SW 1271 (cell line): ENCODE data around the gene MRPL14.

Source experiments
- DNase-seq, 2 experiments: peaks; one replicate each; lab custom pipeline; 2025; lab: John Stamatoyannopoulos, UW

The MRPL14 gene

GRCh38 chr6:44127186-44128019, at the start of gene MRPL14, which contains the start of gene TMEM63B:
Gene MRPL14, minus strand, starts transcription at chr6:44127452. Its CDS starts 10,841 bp downstream, at chr6:44116611.
Gene TMEM63B, plus strand, starts transcription at chr6:44127554. Its CDS starts 7,031 bp downstream, at chr6:44134585.
- peak; percentile 39 to 78 for DNase-seq

- DNase-seq, result no peak
Observed at GRCh38 chr6:44176130-44176761, 49.0 kb upstream of the MRPL14 start.

GRCh38 chr6:44172731-44173500, 45.7 kb upstream of the MRPL14 start:
- DNase-seq, result peak; percentile 45 to 70

- DNase-seq, result no peak
Observed at GRCh38 chr6:44171899-44172546, 44.8 kb upstream of the MRPL14 start.

DNA sequence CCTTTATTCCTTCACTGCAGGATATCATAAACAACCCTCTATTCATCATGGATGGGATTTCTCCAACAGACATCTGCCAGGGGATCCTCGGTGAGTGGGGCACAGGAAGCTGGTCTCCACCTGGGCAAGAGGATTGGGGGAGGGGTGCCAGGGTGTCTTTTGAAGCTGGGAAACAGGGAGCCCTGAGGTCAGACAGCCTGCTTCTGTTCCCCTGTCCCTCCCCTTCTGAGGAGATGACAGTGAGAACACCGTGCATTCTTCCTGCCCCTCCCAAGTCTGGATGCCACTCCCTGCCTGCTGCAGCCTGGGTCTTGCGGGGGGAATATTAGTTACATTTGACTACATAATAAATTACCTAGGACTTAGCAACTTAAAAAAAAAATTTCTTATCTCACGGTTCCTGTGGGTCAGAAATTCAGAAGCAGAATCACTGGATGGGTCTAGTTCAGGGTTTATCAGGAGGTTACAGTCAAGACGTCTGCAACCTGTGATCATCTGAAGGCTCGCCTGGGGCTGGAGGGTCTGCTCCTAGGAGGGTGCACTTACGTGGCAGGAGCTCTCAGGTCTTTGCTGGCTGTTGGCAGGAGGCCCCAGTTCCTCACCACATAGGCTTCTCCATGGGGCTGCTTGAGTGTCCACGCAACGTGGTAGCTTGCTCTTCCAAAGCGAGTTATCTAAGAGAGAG, 42.8 kb upstream of the MRPL14 start:
- DNase-seq, result no peak

- no peak for DNase-seq
Observed at GRCh38 chr6:44169154-44169553, 41.9 kb upstream of the MRPL14 start.

GRCh38 chr6:44167567-44167966, 40.3 kb upstream of the MRPL14 start:
- no peak for DNase-seq

DNA sequence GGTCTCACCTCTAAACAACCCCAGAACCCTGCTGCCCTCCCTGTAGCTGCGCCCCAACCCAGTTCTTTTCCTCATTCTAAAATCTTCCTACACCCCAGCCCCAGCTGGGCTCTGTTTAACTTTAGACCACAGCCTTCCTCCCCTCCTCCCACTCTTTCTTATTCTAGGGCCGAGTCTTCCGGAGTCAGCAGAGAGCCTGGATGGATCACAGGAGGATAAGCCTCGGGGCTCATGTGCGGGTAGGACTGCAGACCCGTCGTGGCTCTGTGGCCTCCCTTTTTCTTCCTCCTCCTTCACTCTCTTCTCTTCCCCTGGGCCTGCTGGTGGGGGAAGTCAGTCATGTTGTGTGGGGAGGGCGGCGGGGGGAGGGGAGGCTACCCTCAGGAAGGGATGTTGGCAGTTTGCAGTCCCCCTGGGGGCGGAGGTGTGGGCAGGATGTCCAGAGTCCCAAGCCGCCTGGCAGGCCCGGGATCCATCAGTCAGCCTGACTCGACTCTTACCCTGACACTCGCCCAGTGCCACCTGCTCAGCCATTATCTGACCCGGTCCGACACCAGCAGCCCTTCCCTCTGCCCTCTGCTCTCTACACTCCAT, 39.4 kb upstream of the MRPL14 start:
- DNase-seq, result no peak

- no peak for DNase-seq
Observed at GRCh38 chr6:44166116-44166515, 38.9 kb upstream of the MRPL14 start.

GRCh38 chr6:44162876-44163625, 35.8 kb upstream of the MRPL14 start:
- DNase-seq, result no peak

DNA sequence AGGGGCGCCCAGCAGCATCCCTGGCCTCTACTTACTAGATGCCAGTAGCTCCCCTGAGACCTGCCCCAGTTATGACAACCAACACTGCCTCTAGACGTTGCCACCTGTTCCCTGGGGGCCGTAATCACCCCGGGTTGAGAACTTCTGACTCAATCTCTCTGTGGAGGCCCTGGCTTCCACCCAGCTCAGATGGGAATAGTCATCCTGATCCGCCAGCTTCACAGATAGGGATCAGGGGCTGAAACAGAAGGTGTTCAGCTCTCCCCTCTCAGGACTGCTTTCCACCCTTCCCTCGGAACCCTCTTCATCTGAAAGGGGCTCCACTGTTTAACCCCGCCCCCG, 34.7 kb upstream of the MRPL14 start:
- no peak for DNase-seq

- DNase-seq, result no peak
Observed at GRCh38 chr6:44158770-44159228, 31.5 kb upstream of the MRPL14 start, which contains the start of gene CAPN11. Gene CAPN11, plus strand, starts transcription at chr6:44158820. Its CDS starts 29 bp downstream, at chr6:44158849.

GRCh38 chr6:44157152-44157521, 29.9 kb upstream of the MRPL14 start:
- DNase-seq, result no peak

DNA sequence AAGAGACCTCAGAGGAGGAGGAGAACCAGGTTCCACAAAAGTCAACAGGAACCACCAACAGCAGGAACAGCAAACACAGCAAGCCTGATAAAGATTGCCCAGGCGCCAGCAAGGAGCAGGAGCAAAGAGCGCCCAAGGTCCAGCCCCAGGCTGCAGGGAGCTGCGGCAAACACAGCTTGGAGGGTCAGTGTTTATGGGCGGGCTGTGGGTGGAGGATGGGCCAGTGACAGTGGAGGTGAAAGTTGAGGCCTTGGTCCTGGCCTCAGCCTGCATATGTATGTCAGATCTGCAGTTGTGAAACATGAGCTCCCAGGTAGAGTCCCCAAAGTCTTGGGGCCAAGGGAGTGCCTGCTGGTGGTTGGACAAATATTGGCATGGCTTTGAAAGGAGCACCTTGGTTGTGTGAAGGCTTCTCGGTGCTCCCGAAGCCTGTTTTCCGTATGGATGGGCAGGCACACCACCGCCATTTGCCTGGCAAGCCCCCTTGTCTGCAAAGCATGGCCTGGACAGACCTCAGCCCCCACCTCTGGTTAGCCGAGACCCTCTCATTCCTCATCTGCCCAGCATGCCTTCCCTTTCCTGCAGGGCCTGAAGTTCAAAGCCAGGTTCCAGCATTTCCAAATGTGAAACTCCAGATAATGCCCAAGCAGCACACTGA, 29.4 kb upstream of the MRPL14 start:
- no peak for DNase-seq

GRCh38 chr6:44154067-44154466, 26.8 kb upstream of the MRPL14 start:
- no peak for DNase-seq

DNA sequence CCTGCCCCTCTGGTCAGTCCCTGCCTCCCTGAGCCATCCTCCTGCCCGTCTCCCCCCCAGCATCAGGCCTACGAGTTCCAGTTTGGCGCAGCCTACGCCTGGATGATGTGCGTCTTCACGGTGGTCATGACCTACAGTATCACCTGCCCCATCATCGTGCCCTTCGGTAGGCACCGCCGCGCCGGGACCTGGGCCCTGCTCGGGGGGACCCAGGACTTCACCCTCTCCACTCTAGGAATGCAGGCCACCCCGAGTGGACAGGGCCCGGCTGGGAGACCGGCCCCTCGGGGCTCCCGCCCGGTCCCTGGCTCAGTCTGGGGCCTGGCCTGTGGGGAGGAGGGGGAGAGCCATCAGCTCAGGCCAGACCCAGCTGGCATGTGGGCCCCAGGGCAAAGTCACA, 25.3 kb upstream of the MRPL14 start:
- no peak for DNase-seq

DNA sequence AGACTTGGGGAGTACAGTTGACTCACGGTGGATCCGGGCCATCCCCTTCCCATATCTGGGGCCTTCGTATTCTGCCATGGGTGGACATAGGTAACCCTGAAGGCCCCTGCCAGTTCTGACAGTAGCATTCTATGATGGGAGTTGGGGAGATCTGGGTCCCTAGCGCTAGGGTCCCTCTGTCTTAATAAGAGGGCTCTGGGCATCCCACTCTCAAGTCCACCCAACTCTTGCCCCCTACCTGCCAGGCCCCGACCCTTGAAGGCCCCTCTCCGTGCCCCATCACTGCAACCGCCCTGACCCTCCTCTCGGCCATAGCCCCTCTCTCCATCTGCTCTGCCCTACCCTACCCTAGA, 24.8 kb upstream of the MRPL14 start:
- DNase-seq, result no peak

DNA sequence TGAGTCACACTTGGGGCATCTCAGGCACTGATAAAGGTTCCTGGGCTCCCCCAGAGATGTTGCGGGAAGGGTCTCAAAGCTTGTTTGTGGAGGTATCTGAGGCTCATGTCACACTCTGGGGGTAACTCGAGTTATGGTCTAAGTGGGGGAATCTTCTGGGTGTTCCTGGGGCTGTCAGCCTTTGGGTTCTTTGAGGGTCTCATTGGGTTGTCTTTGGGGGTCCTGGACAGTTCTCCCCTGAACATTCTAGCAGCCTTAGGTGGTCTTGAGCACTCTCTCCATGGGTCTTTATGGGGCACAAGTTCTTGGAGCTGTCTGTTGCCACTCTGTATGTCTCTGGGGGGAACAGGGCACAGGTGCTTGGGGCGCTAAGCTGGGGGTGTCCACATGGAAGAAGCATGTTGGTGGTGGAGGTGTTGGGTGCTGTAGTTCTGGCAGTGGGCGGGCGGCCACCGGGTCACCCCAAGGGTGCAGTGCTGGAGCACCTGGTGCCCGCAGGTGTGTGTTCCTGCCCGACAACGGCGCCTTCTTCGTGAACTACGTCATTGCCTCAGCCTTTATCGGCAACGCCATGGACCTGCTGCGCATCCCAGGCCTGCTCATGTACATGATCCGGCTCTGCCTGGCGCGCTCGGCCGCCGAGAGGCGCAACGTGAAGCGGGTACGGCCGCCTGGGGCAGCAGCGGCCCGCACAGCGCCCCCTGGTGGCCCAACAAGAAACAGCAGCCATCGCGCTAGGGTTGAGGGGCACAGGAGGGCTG, 24.3 kb upstream of the MRPL14 start:
- no peak for DNase-seq

DNA sequence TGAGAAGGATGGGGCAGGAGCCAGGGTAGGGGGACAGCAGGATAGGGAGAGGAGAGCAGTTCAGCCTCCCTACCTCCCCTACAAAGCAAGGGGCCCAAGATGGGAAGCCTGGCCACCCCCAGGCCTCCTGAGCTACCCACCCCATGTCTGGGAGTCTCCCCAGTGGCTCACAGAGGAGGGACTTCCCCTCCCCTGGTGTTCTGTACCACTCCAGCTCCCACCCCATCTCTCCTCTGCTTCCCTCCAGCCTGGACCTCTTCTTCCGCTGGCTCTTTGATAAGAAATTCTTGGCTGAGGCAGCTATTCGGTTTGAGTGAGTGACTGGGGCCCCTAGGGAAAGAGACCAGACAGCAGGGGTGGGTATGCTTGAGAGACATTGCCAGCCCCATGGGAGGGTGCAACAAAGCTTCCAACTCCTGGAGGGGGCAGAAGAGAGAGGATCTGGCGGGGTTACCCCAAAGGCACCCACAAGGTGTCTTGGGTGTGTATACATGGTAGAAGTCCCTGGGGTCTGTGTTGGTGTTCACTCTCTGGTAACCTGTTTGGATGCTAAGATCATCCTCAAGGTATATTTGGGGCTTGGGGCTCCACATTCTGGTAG, 23.2 kb upstream of the MRPL14 start:
- DNase-seq, result no peak
